B cell (primary cell): ENCODE results near the gene CFAP70. TPM values are rescaled to one million over a fixed set of nuclear protein-coding genes. Genes with fewer than 3 reads are reported as not detected.

ENCODE experiments used
- ATAC-seq: fragments of 200-7000 bp; cut with Tn5 transposase; one replicate; pipeline ENCODE4 v1.10.0; 2021; ENCODE audit warnings: low read depth, mild to moderate bottlenecking, moderate number of reproducible peaks, moderate library complexity
- CTCF ChIA-PET: fragments of 350-600 bp; sonication (Branson Sonifier 250); formaldehyde crosslinking; loops from one replicate; lab custom pipeline; 2021; ENCODE audit warnings: antibody characterized with exemption, inconsistent platforms; lab: Charles Lee
- POLR2A ChIA-PET: fragments of 350-600 bp; sonication (Branson Sonifier 250); formaldehyde crosslinking; loops from one replicate; lab custom pipeline; 2021; ENCODE audit warnings: antibody characterized with exemption; lab: Charles Lee
- DNase-seq: peaks from one replicate; pipeline ENCODE4 v3.0.0; 2013
- H2AFZ ChIP-seq: 2 replicates; pipeline ENCODE4 v1.6.1; 2012; ENCODE audit warnings: mild to moderate bottlenecking, low read depth, low read length; ENCODE audit not compliant: insufficient read depth, poor library complexity, severe bottlenecking
- H3K27ac ChIP-seq, 2 donors: 1 replicate in 1 of 2; 2 replicates in 1 of 2; pipeline ENCODE4 v1.5.1; 2012 to 2013; ENCODE audit warnings: low read length in 2 of 2, mild to moderate bottlenecking in 2 of 2, moderate library complexity in 1 of 2
- H3K27me3 ChIP-seq, 4 experiments: fragments of 200-600 bp in 1 of 4; sonication (generic) in 1 of 4; replicated peaks in 1 of 4; 1 replicate in 2 of 4; 2 replicates in 2 of 4; pipeline versions ENCODE4 v1.6.1 to v1.7.0; 2013 to 2016; ENCODE audit warnings: low read length in 3 of 4, mild to moderate bottlenecking in 2 of 4, mixed read lengths in 1 of 4, moderate library complexity in 1 of 4; ENCODE audit not compliant: insufficient read depth in 4 of 4, control insufficient read depth in 3 of 4; ENCODE audit errors: control extremely low read depth in 1 of 4
- H3K36me3 ChIP-seq, 2 experiments: replicated peaks in 1 of 2; 1 replicate in 1 of 2; 2 replicates in 1 of 2; pipeline versions ENCODE4 v1.6.1 to v1.7.1; 2013; ENCODE audit warnings: low read length in 1 of 2; ENCODE audit not compliant: insufficient read depth in 2 of 2, control insufficient read depth in 1 of 2; ENCODE audit errors: control extremely low read depth in 1 of 2, extremely low read depth in 1 of 2
- H3K4me1 ChIP-seq, 2 donors: fragments of 200-600 bp in 1 of 2; sonication (generic) in 1 of 2; 1 replicate in 1 of 2; 2 replicates in 1 of 2; pipeline versions ENCODE4 v1.5.1 to v1.6.1; 2013 to 2017; ENCODE audit warnings: low read length in 2 of 2; ENCODE audit not compliant: control insufficient read depth in 2 of 2, insufficient read depth in 2 of 2
- H3K4me2 ChIP-seq: replicated peaks from 2 replicates; pipeline ENCODE3; 2012; ENCODE audit warnings: mild to moderate bottlenecking, low read depth, low read length; ENCODE audit not compliant: poor library complexity, severe bottlenecking
- H3K4me3 ChIP-seq, 5 experiments: fragments of 200-600 bp in 1 of 5; sonication (generic) in 1 of 5; 1 replicate in 3 of 5; 2 replicates in 2 of 5; pipeline versions ENCODE4 v1.5.1 to v1.7.0; 2011 to 2016; ENCODE audit warnings: low read length in 4 of 5, mild to moderate bottlenecking in 4 of 5, low read depth in 2 of 5, control low read depth in 1 of 5, moderate library complexity in 1 of 5; ENCODE audit not compliant: insufficient read depth in 1 of 5; ENCODE audit errors: control extremely low read depth in 1 of 5, extremely low read depth in 1 of 5
- H3K79me2 ChIP-seq: fragments of 200-600 bp; sonication (generic); one replicate; pipeline ENCODE4 v1.6.0; 2016; ENCODE audit warnings: low read length; ENCODE audit not compliant: control insufficient read depth, insufficient read depth
- H3K9ac ChIP-seq: fragments of 200-600 bp; sonication (generic); 2 replicates; pipeline ENCODE4 v1.6.1; 2017; ENCODE audit warnings: mild to moderate bottlenecking, low read length, moderate library complexity
- H3K9me3 ChIP-seq, 3 donors: one replicate each; pipeline versions ENCODE4 v1.6.1 to v1.7.1; 2013; ENCODE audit warnings: low read length in 2 of 3; ENCODE audit not compliant: control insufficient read depth in 2 of 3, insufficient read depth in 1 of 3; ENCODE audit errors: control extremely low read depth in 1 of 3
- H4K20me1 ChIP-seq: 2 replicates; pipeline ENCODE4 v1.6.0; 2012; ENCODE audit warnings: mild to moderate bottlenecking, low read length; ENCODE audit not compliant: insufficient read depth, control insufficient read depth, poor library complexity, severe bottlenecking
- H3K27ac Mint-ChIP-seq: one replicate; pipeline ENCODE4 v1.8.0; 2021; ENCODE audit warnings: mixed read lengths
- H3K27me3 Mint-ChIP-seq: one replicate; pipeline ENCODE4 v1.8.0; 2021; ENCODE audit warnings: mixed read lengths
- H3K4me1 Mint-ChIP-seq: one replicate; pipeline ENCODE4 v1.8.0; 2021; ENCODE audit warnings: mixed read lengths
- H3K4me3 Mint-ChIP-seq: one replicate; pipeline ENCODE4 v1.8.0; 2021; ENCODE audit warnings: mixed read lengths
- H3K9me3 Mint-ChIP-seq: one replicate; pipeline ENCODE4 v1.8.0; 2022; ENCODE audit warnings: mixed read lengths; ENCODE audit not compliant: insufficient read depth
- CTCF ChIP-seq: fragments of 200-600 bp; IDR thresholded peaks from one replicate; pipeline ENCODE4 v1.8.0; 2022; ENCODE audit warnings: antibody characterized with exemption, mild to moderate bottlenecking
- EZH2 ChIP-seq: IDR thresholded peaks from 2 replicates; pipeline ENCODE4 v1.6.1; 2012; ENCODE audit warnings: borderline replicate concordance, low read depth, mild to moderate bottlenecking, moderate library complexity, low read length; ENCODE audit not compliant: insufficient read depth, poor library complexity, severe bottlenecking
- WGBS: methylation state at CpG from one replicate; pipeline ENCODE4 v1.1.5; 2013; ENCODE audit warnings: missing lambda C conversion rate; ENCODE audit not compliant: insufficient coverage; 5-methylcytosine and 5-hydroxymethylcytosine counted together
- intact Hi-C: fragments of 100-400 bp; cut with micrococcal nuclease; formaldehyde crosslinking; loops from one replicate; pipeline ENCODE4 v1.10.0; 2022
- polyA plus RNA-seq: library from polyadenylated mRNA; depleted of rRNA; stranded (reverse); fragments of >200 nt; gene quantifications from 2 replicates; pipeline ENCODE4 v1.2.3, GENCODE V29; 2012
- total RNA-seq, 2 donors: library from RNA; stranded (reverse); fragments of 120-200 nt in 1 of 2; gene quantifications; 1 replicate in 1 of 2; 2 replicates in 1 of 2; pipeline versions ENCODE4 v1.2.3 to v1.2.4, GENCODE V29; 2013 to 2022

CFAP70 gene
- total and polyA plus RNA-seq, 2 donors (not counting 1 experiment from before 2014, with no cell fraction given): 1.6 to 3.6 TPM

GRCh38 chr10:73408061-73408460 lies 49.4 kb upstream of the CFAP70 start:
- H3K27me3 ChIP-seq: no peaks in the 10 kb centered on the region
- peaks cover 2 to 6% of the 10 kb centered on the region in 2 experiments for H3K36me3 ChIP-seq
- peaks cover 62% of the 10 kb centered on the region for H4K20me1 ChIP-seq
- no peak overlapping the region for H3K27ac ChIP-seq
- H3K27ac Mint-ChIP-seq: no peak overlapping the region
- H2AFZ ChIP-seq: no peak overlapping the region
- intact Hi-C loops: no loop called here
- DNase-seq (no peak), ATAC-seq (no peak)
- 100% methylated on average over 2 of the region's 5 CpGs for WGBS
- ChIA-PET POLR2A (no interaction called here), CTCF (no interaction called here)
- TF ChIP-seq CTCF (no peak), EZH2 (no peak)
- peaks cover 51% of the 10 kb centered on the region for H3K4me1 Mint-ChIP-seq
- peaks cover 9 to 13% of the 10 kb centered on the region in 2 donors for H3K4me1 ChIP-seq
- H3K9ac ChIP-seq: no peak overlapping the region
- no peak overlapping the region for H3K4me2 ChIP-seq
- no peak overlapping the region for H3K4me3 Mint-ChIP-seq
- no peaks in the 10 kb centered on the region for H3K9me3 Mint-ChIP-seq
- H3K9me3 ChIP-seq: no peaks in the 10 kb centered on the region
- peaks cover 99% of the 10 kb centered on the region for H3K79me2 ChIP-seq
- H3K4me3 ChIP-seq: no peak overlapping the region
- H3K27me3 Mint-ChIP-seq: no peaks in the 10 kb centered on the region

- Histone ChIP-seq H3K4me1 (peaks cover 3 to 7% of the 10 kb centered on the region in 2 donors), H3K27me3 (no peaks in the 10 kb centered on the region), H3K27ac (no peak overlapping the region), H3K36me3 (peaks cover 2 to 6% of the 10 kb centered on the region in 2 experiments), H3K4me2 (no peak overlapping the region), H3K9me3 (no peaks in the 10 kb centered on the region), H3K4me3 (no peak overlapping the region), H4K20me1 (peaks cover 67% of the 10 kb centered on the region), H2AFZ (no peak overlapping the region), H3K9ac (no peak overlapping the region), H3K79me2 (peaks cover 99% of the 10 kb centered on the region)
- TF ChIP-seq EZH2: no peak
- TF ChIP-seq CTCF: no peak
- DNase-seq (no peak), ATAC-seq (no peak)
- Mint-ChIP-seq H3K9me3 (no peaks in the 10 kb centered on the region), H3K4me1 (peaks cover 47% of the 10 kb centered on the region), H3K4me3 (no peak overlapping the region), H3K27ac (no peak overlapping the region), H3K27me3 (no peaks in the 10 kb centered on the region)
- intact Hi-C loops: no loop called here
- CTCF ChIA-PET: no interaction called here
- no CpG with 5 or more reads among the region's 1 CpG for WGBS
- POLR2A ChIA-PET: no interaction called here
Observed at GRCh38 chr10:73407495-73407894, 48.8 kb upstream of the CFAP70 start.
